ENCODE measurements around the gene ACSM3. TPM values are rescaled to one million over a fixed set of nuclear protein-coding genes. Genes with fewer than 3 reads are reported as not detected.
"Not testable (repeated sequence)": the region's sequence is repeated elsewhere in the genome, so short reads cannot be mapped to it uniquely, and the experiment has no call there.

Gene ACSM3
- total RNA-seq, 2 experiments from 2014 or later, result 4.1 to 4.8 TPM

DNA sequence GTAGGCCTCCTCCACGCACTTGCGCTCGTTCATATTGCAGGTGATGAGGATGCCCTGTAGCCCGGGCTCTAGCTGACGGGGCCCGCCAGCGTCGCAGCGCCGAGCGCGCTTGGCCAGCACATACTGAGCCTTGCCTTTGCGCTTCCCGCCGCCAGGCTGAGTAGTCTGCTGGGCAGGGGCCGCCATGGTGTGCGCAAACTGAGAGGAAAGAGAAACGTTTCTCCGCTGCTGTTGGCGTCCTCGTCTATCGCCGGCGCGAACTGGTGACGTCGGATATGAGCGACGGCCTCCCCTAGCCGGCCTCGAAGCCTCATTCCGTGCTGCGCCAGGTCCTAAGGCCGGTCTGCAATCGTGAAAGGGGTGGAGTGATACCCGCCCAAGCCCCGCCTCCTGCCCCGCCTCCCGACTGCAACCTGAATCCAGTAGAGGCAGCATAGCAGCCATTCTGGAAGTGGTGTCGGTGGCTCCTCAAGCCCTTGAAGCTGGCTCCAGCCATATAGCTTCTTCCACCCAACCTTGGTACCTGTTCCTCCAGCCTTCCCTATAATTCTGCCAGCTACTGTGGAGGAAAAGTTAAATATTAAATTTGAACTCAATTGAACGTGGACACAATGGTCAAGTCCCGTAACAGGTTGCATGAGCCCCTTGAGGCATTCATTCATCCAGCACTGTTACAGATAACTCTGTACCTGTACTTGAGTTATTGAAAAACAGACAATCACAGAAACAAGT is 22.1 kb upstream of the ACSM3 start, which contains the start of gene THUMPD1:
THUMPD1 (minus strand) TSS at position 265 of the 732 bp plus-strand sequence; CDS start at position 186, 79 bp downstream.
- H3K9me3 Mint-ChIP-seq, result no peaks in the 10 kb centered on the region
- peaks cover 15% of the 10 kb centered on the region for H3K36me3 Mint-ChIP-seq (ENCODE audit: low read depth)
- peaks cover 27% of the 10 kb centered on the region for H3K4me1 Mint-ChIP-seq
- no peaks in the 10 kb centered on the region for H3K27me3 Mint-ChIP-seq
- H3K4me3 Mint-ChIP-seq, result peak within 1 kb of the TSS; percentile 90
- POLR2A ChIA-PET, result interaction anchor here (1.0 to 1.1 kb wide), 2 partner anchors 22 to 65 kb away, joined by 3 read pairs; partner anchors contain the start of gene ACSM3
- H3K27ac Mint-ChIP-seq, result peak within 1 kb of the TSS; percentile 98
- CTCF ChIA-PET, result interaction anchor here (1.0 to 1.8 kb wide), 2 partner anchors 13 to 22 kb away, joined by 3 to 7 read pairs; partner anchors contain the start of gene ACSM3
- DNase-seq, result peak; percentile 98

DNA sequence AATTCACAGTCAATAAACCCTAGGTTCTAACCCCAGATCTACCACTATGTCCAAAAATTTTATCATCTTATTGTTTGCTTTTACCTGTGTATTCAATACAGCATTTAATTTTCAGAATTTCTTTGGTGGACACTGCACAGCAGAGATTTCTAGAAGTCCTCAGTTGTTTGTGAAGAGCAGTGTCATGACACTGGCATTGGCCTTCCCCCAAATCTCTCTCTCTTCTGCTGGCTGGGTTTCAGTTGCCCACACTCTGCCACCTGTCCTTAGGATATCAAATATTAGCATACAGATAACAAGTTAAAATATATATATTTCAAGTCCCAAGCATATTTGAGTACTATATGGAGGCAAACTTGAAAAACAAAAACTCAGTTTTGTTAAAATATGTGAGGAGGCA is 20.2 kb upstream of the ACSM3 start:
- ChIA-PET POLR2A (no interaction called here), CTCF (no interaction called here)
- H3K9me3 Mint-ChIP-seq, result peaks cover 10% of the 10 kb centered on the region
- peaks cover 20% of the 10 kb centered on the region for H3K4me1 Mint-ChIP-seq
- no peaks in the 10 kb centered on the region for H3K27me3 Mint-ChIP-seq
- no peak for DNase-seq
- H3K27ac Mint-ChIP-seq, result no peak overlapping the region
- H3K36me3 Mint-ChIP-seq (ENCODE audit: low read depth), result peaks cover 8% of the 10 kb centered on the region
- no peak overlapping the region for H3K4me3 Mint-ChIP-seq

DNA sequence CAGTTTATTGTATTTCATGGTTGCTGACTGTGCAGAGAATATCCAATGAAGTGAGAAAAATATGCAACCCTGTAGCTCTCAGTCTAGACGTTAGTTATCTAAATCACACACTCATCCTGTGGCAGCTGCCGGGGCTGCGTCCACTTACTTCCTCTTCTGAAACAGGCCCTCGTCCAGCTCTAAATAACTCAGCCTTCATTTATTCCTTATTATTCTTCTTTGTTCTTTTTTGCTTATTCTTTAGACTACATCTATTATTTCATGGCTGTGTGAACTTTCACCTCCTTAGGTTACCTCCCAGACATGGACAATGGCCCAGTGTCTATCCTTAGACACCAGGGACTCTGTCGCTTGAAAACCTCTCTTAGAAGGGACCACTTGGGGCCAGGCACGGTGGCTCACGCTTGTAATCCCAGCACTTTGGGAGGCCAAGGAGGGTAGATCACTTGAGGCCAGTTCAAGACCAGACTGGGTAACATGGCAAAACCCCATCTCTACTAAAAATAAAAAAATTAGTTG is 18.8 kb upstream of the ACSM3 start:
- H3K4me3 Mint-ChIP-seq, result no peak overlapping the region
- H3K4me1 Mint-ChIP-seq, result peaks cover 14% of the 10 kb centered on the region
- H3K27ac Mint-ChIP-seq, result no peak overlapping the region
- no peaks in the 10 kb centered on the region for H3K27me3 Mint-ChIP-seq
- no peak for DNase-seq
- peaks cover 5% of the 10 kb centered on the region for H3K36me3 Mint-ChIP-seq (ENCODE audit: low read depth)
- H3K9me3 Mint-ChIP-seq, result peaks cover 10% of the 10 kb centered on the region
- ChIA-PET POLR2A (no interaction called here), CTCF (no interaction called here)

DNA sequence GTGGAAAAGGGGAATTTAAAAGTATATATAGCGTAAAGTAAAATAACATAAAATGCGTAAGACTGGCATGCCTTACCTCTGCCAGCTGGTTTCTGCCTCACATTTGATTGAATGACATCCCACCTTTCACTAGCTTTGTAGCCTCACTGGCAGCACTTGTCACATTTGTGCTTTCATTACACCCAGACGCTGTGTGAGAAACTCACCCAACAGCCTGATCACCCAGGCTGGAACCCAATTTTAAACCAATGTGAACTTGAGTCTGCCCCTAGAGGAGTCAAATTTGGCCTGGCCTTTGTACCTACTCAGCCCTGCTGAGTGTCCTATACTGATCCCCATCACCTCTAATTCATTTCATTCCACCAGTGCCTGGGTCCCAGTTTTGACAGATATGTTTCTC is 17.4 kb upstream of the ACSM3 start:
- peaks cover 6% of the 10 kb centered on the region for H3K4me1 Mint-ChIP-seq
- ChIA-PET CTCF (no interaction called here), POLR2A (no interaction called here)
- no peaks in the 10 kb centered on the region for H3K27me3 Mint-ChIP-seq
- no peak for DNase-seq
- peaks cover 10% of the 10 kb centered on the region for H3K9me3 Mint-ChIP-seq
- H3K36me3 Mint-ChIP-seq (ENCODE audit: low read depth), result peaks cover 5% of the 10 kb centered on the region
- no peak overlapping the region for H3K4me3 Mint-ChIP-seq
- no peak overlapping the region for H3K27ac Mint-ChIP-seq

DNA sequence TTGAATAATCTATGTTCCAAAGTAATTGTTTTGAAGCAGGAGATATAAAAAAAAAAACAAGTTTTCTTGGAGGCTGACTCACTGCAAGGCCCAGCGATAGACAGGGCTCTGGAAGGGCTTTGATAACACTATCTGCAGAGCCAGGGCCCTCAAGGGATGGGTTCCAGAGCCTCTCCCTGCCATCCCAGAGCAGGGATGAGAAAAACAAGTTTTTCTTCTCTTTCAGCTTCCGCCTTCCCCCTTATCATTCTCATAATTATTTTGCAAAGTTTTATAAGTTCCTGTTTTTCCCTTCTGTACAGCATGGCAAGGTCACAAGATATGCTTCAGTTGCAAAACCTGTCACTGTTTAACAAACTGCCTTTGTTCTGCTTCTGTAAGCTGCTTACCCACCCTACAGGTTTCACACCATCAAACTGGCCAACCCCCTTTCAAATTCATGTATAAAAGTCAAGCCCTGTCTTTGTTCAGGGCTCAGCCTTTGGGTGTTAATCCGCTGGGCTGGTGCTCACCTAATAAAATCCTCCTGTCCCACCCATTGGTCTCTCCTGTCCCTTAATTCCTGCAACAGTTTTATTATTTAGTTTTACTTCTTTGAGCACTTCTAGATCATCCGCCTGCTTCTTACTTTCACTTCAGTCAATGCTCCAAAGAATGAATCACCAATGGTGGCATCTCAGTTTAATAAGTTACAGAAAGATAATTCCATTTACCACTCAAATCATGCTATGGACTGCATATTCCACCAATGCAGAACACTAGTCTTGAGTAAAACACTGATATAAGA is 16.6 kb upstream of the ACSM3 start:
- H3K27me3 Mint-ChIP-seq, result peaks cover 3% of the 10 kb centered on the region
- ChIA-PET POLR2A (no interaction called here), CTCF (no interaction called here)
- H3K4me3 Mint-ChIP-seq, result no peak overlapping the region
- H3K36me3 Mint-ChIP-seq (ENCODE audit: low read depth), result peaks cover 5% of the 10 kb centered on the region
- H3K27ac Mint-ChIP-seq, result no peak overlapping the region
- H3K9me3 Mint-ChIP-seq, result peaks cover 10% of the 10 kb centered on the region
- no peak for DNase-seq
- H3K4me1 Mint-ChIP-seq, result peaks cover 2% of the 10 kb centered on the region

DNA sequence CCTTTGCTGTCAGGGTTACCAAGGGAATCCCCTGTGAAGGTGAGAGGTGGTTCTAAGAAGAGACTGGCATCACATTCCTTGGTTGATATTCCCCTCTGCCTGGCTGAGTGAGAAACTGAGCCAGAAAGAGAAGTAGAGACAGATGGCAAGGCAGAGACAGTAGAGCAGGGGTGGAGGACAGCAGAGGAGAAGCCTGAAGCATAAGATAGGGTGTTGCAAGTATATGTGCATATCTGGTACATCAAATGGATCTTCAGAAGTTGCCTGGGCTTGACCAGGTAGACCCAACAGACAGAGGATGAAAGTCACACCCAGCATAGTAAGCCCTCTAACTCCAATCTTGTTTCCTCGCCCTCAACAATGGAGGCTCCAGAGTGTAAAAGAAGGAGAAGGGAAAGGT is 14.3 kb upstream of the ACSM3 start:
- no peak for DNase-seq
- Mint-ChIP-seq H3K4me1 (no peaks in the 10 kb centered on the region), H3K27me3 (peaks cover 15% of the 10 kb centered on the region), H3K9me3 (peaks cover 10% of the 10 kb centered on the region), H3K27ac (no peak overlapping the region), H3K36me3 (ENCODE audit: low read depth) (peaks cover 5% of the 10 kb centered on the region), H3K4me3 (no peak overlapping the region)
- ChIA-PET CTCF (no interaction called here), POLR2A (no interaction called here)

DNA sequence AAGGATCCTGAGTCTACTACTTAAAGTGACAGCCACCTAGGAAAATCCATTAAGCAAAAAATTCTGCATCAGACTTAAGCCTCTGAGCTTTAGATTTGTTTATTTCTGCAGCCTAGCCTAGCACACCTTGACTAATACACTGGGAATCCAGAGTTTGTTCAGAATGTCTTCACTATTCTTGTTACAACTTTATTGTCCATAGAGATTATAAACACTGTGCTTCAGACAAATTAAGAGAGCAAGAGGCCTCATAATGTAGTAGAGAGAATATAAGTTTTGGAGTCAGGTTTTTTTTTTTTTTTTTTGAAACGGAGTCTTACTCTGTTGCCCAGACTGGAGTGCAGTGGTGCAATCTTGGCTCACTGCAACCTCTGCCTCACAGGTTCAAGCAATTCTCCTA is 13.3 kb upstream of the ACSM3 start:
- POLR2A ChIA-PET, result no interaction called here
- CTCF ChIA-PET, result no interaction called here
- peaks cover 10% of the 10 kb centered on the region for H3K9me3 Mint-ChIP-seq
- DNase-seq, result no peak
- peaks cover 5% of the 10 kb centered on the region for H3K36me3 Mint-ChIP-seq (ENCODE audit: low read depth)
- no peaks in the 10 kb centered on the region for H3K4me1 Mint-ChIP-seq
- no peak overlapping the region for H3K27ac Mint-ChIP-seq
- H3K27me3 Mint-ChIP-seq, result peaks cover 20% of the 10 kb centered on the region
- no peak overlapping the region for H3K4me3 Mint-ChIP-seq

DNA sequence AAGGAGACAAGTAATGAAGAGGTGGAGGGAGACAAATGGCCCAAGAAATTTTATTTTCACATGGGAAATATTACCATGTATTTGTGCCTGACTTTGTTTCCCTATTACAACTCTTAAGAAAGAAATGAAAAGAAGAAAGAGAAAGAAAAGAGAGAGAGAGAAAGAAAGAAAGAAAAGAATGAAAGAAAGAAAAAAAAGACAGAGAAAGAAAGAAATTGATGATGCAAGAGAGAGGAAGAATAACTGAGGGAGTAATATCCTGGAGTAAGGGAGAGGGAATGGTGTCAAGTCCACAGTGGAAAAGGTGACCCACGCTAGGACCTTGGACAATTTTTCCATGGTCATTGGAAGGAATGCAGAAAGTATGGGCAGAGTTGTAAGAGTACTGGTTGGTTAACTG is 10.1 kb upstream of the ACSM3 start:
- H3K4me1 Mint-ChIP-seq, result no peaks in the 10 kb centered on the region
- peak overlapping the region; percentile 36 for H3K27ac Mint-ChIP-seq
- ChIA-PET POLR2A (no interaction called here), CTCF (no interaction called here)
- no peaks in the 10 kb centered on the region for H3K9me3 Mint-ChIP-seq
- no peak for DNase-seq
- H3K36me3 Mint-ChIP-seq (ENCODE audit: low read depth), result no peaks in the 10 kb centered on the region
- H3K4me3 Mint-ChIP-seq, result no peak overlapping the region
- peaks cover 20% of the 10 kb centered on the region for H3K27me3 Mint-ChIP-seq

DNA sequence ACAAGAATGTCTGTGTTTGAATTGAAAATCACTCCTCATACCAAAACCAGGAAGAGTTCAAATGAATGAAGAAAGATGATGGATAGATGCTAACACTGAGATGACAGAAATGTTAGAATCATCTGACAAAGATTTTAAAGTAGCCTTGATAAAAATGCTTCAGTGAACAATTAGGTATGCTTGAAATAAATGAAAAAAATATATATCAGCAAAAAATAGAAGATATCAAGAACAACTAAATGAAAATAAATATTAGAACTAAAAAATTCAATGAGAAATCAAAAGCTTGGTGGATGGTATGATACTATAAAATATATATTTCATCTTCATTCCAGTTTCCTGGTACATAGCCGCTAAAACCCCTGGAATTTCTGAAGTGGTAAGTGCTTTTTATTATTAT is 8.6 kb upstream of the ACSM3 start:
- Mint-ChIP-seq H3K27ac (no peak overlapping the region), H3K36me3 (ENCODE audit: low read depth) (no peaks in the 10 kb centered on the region), H3K4me3 (no peak overlapping the region), H3K27me3 (peaks cover 20% of the 10 kb centered on the region), H3K9me3 (peaks cover 2% of the 10 kb centered on the region), H3K4me1 (no peaks in the 10 kb centered on the region)
- ChIA-PET POLR2A (no interaction called here), CTCF (interaction anchor here (0.6 kb wide), 1 partner anchor 48 kb away, joined by 4 read pairs; no protein-coding TSS in a partner anchor)
- DNase-seq, result no peak

DNA sequence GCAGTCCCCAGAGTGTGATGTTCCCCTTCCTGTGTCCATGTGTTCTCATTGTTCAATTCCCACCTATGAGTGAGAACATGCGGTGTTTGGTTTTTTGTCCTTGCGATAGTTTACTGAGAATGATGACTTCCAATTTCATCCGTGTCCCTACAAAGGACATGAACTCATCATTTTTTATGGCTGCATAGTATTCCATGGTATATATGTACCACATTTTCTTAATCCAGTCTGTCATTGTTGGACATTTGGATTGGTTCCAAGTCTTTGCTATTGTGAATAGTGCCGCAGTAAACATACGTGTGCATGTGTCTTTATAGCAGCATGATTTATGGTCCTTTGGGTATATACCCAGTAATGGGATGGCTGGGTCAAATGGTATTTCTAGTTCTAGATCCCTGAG is 8.0 kb upstream of the ACSM3 start:
- H3K4me3 Mint-ChIP-seq; H3K4me1 Mint-ChIP-seq; H3K27ac Mint-ChIP-seq; POLR2A ChIA-PET; H3K36me3 Mint-ChIP-seq (ENCODE audit: low read depth); H3K9me3 Mint-ChIP-seq; DNase-seq; CTCF ChIA-PET: not testable (repeated sequence)
- peaks cover 20% of the 10 kb centered on the region for H3K27me3 Mint-ChIP-seq

DNA sequence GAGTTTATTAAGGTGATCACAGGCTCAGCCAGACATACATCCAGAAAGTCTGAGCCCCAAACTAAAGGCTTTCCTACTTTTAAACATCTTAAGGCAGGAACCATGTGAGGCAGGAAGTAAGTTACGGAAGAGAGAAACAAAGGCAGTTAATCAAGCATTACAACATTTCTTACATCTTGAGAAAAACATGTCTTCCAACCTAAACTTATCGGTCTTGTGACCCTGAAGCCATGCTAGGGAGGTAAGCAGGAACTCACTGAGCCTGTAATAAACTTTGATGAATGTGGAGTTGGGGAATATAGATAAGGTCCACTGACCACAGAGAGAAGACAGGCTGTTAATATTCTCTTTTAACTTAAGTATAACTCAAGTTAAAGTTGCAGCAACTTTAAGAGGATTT is 3.5 kb upstream of the ACSM3 start:
- Mint-ChIP-seq H3K36me3 (ENCODE audit: low read depth) (peaks cover 12% of the 10 kb centered on the region), H3K9me3 (peaks cover 14% of the 10 kb centered on the region), H3K27ac (no peak overlapping the region), H3K27me3 (no peaks in the 10 kb centered on the region), H3K4me1 (peaks cover 28% of the 10 kb centered on the region), H3K4me3 (no peak overlapping the region)
- CTCF ChIA-PET, result no interaction called here
- POLR2A ChIA-PET, result no interaction called here
- DNase-seq, result no peak

DNA sequence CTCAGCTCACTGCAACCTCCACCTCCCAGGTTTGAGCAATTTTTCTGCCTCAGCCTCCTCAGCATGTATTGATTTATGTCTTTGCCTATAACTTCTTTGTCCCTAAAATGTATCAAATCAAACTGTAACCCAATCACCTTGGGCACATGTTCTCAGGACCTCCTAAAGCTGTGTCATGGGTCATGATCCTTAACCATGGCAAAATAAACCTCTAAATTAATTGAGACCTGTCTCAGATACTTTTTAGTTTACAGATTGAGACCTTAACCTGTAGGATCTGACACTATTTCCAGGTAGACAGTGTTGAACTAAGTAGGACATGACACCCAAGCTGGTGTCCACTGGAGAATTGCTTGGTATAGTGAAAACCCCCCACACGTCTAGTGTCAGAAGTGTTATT is 2.6 kb upstream of the ACSM3 start:
- peaks cover 12% of the 10 kb centered on the region for H3K36me3 Mint-ChIP-seq (ENCODE audit: low read depth)
- no peak overlapping the region for H3K27ac Mint-ChIP-seq
- ChIA-PET CTCF (no interaction called here), POLR2A (no interaction called here)
- DNase-seq, result no peak
- H3K4me3 Mint-ChIP-seq, result no peak overlapping the region
- peaks cover 14% of the 10 kb centered on the region for H3K9me3 Mint-ChIP-seq
- no peaks in the 10 kb centered on the region for H3K27me3 Mint-ChIP-seq
- H3K4me1 Mint-ChIP-seq, result peaks cover 28% of the 10 kb centered on the region

DNA sequence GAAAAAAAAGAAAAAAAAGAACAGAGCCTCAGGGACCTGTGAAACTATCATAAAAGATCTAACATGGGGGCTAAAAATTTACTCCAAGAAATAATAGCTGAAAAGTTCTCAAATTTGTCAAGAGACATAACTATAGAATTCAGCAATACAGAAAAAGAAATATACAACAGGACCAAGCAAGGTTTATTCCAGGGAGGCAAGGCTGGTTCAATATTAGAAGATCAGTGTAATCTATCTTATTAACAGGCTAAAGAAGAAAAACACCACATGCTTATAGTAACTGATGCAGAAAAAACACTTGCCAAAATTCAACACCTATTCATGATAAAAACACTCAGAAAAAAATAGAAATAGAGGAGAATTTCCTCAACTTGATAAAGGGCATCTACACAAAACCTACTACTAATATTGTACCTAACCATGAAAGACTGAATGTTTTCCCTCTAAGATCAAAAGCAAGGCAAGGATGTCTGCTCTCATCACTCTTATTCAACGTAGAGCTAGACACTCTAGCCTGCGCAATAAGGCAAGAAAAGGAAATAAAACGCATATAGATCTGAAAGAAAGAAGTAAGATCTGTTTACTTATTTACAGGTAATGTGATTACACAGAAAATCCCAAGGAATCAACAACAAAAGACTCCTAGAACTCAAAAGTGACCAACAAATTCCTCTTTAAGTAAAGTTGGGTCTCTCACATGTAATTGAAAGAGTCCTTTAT is 1.2 kb upstream of the ACSM3 start:
- peak overlapping the region; percentile 89 for H3K27ac Mint-ChIP-seq
- POLR2A ChIA-PET, result no interaction called here
- no peak for DNase-seq
- peaks cover 12% of the 10 kb centered on the region for H3K36me3 Mint-ChIP-seq (ENCODE audit: low read depth)
- H3K9me3 Mint-ChIP-seq, result peaks cover 14% of the 10 kb centered on the region
- peaks cover 28% of the 10 kb centered on the region for H3K4me1 Mint-ChIP-seq
- H3K4me3 Mint-ChIP-seq, result peak overlapping the region; percentile 79
- H3K27me3 Mint-ChIP-seq, result no peaks in the 10 kb centered on the region
- CTCF ChIA-PET, result no interaction called here

Data from activated CD4-positive, alpha-beta T cell treated with anti-CD3 and anti-CD28 coated beads, Interleukin-2, amount 10 ng/mL, durations not matched to agents 7 days and 5 days (primary cell).